Activated CD8-positive, alpha-beta T cell treated with anti-CD3 and anti-CD28 coated beads for 36 hours (primary cell): ENCODE results near the gene RUSC1. TPM values are rescaled to one million over a fixed set of nuclear protein-coding genes. Genes with fewer than 3 reads are reported as not detected.

Experiments
- ATAC-seq: fragments of 200-7000 bp; cut with Tn5 transposase; one replicate; pipeline ENCODE4 v1.10.0; 2021; ENCODE audit warnings: mild to moderate bottlenecking, moderate library complexity
- CTCF ChIA-PET: fragments of 350-600 bp; sonication (Branson Sonifier 250); formaldehyde crosslinking; loops from one replicate; lab custom pipeline; 2021; ENCODE audit warnings: antibody characterized with exemption; lab: Charles Lee
- POLR2A ChIA-PET: fragments of 350-600 bp; sonication (Branson Sonifier 250); formaldehyde crosslinking; loops from one replicate; lab custom pipeline; 2021; ENCODE audit warnings: antibody characterized with exemption; lab: Charles Lee
- DNase-seq: peaks from one replicate; pipeline ENCODE4 v3.0.0-alpha.2; 2020
- H3K27ac Mint-ChIP-seq: one replicate; pipeline ENCODE4 v1.8.0; 2021; ENCODE audit warnings: mild to moderate bottlenecking, mixed read lengths
- H3K27me3 Mint-ChIP-seq: one replicate; pipeline ENCODE4 v1.8.0; 2021; ENCODE audit warnings: mixed read lengths
- H3K36me3 Mint-ChIP-seq: one replicate; pipeline ENCODE4 v1.8.0; 2021; ENCODE audit warnings: low read depth, mixed read lengths
- H3K4me1 Mint-ChIP-seq: one replicate; pipeline ENCODE4 v1.8.0; 2021; ENCODE audit warnings: low read depth, mixed read lengths
- H3K4me3 Mint-ChIP-seq: one replicate; pipeline ENCODE4 v1.8.0; 2021; ENCODE audit warnings: mild to moderate bottlenecking, moderate library complexity, mixed read lengths
- H3K9me3 Mint-ChIP-seq: one replicate; pipeline ENCODE4 v1.8.0; 2021; ENCODE audit warnings: mixed read lengths
- intact Hi-C: fragments of 100-400 bp; cut with micrococcal nuclease; formaldehyde crosslinking; loops from one replicate; pipeline ENCODE4 v1.10.0; 2022
- total RNA-seq, 2 experiments: library from RNA; stranded (reverse); gene quantifications; one replicate each; pipeline ENCODE4 v1.2.3, GENCODE V29; 2021
- TF ChIP-seq, protein P1 (sequence below): fragments of 200-600 bp; IDR thresholded peaks from one replicate; pipeline ENCODE4 v1.8.0; 2022; ENCODE audit warnings: antibody characterized with exemption, mild to moderate bottlenecking

The RUSC1 gene
- total RNA-seq, 2 experiments from 2014 or later: 21.2 to 21.6 TPM

DNA sequence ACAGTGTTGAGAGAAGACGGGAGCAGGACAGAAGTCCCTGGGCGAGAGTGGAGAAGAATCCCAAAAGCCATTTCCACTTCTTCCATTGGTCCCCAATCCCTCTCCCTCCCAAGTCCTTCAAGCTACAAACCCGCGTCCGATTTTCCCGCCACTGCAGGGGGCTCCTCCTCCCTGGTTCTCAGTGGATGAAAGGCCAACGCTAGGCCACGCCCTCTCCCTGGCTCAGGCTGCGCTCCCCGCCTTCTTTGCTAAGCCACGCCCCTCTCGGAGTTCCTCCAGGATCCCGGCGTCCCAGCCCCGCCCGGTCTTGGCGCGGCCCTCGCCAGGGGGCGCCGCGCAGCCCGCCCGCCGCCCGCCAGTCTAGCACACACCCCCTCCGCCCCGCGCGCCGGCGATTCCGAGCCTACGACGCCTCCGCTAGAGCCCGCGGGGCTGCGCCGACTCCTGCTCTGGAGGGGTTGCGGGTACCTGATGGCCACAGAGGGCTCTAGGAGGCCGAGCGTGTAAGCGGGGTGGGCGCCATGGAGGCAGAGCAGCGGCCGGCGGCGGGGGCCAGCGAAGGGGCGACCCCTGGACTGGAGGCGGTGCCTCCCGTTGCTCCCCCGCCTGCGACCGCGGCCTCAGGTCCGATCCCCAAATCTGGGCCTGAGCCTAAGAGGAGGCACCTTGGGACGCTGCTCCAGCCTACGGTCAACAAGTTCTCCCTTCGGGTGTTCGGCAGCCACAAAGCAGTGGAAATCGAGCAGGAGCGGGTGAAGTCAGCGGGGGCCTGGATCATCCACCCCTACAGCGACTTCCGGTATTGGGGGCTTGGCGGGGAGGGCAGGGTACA lies 43.4 kb upstream of the RUSC1 start, which contains the start of gene HCN3:
Gene HCN3, plus strand, starts transcription at position 394 of the 832 bp plus-strand sequence. Its CDS starts 128 bp downstream, at position 522.
- Mint-ChIP-seq H3K36me3 (peaks cover 7% of the 10 kb centered on the region), H3K4me3 (peak within 1 kb of the TSS; percentile 54), H3K4me1 (peaks cover 29% of the 10 kb centered on the region), H3K27ac (no peak within 1 kb of the TSS), H3K9me3 (no peaks in the 10 kb centered on the region), H3K27me3 (no peaks in the 10 kb centered on the region)
- ChIA-PET CTCF (interaction anchor here (0.8 to 18.9 kb wide), 9 partner anchors 10 to 65 kb away, joined by 3 to 232 read pairs (median 4); partner anchors contain the start of genes FDPS and RUSC1), POLR2A (interaction anchor here (0.7 to 2.1 kb wide), 3 partner anchors 10 to 32 kb away, joined by 3 to 7 read pairs (median 3); no protein-coding TSS in a partner anchor)
- ATAC-seq: peak; percentile 72
- intact Hi-C loops: loop anchor here (5.0 kb wide), 1 partner anchor 45 kb away; the partner anchor contains the start of gene RUSC1
- TF ChIP-seq, protein P1, sequence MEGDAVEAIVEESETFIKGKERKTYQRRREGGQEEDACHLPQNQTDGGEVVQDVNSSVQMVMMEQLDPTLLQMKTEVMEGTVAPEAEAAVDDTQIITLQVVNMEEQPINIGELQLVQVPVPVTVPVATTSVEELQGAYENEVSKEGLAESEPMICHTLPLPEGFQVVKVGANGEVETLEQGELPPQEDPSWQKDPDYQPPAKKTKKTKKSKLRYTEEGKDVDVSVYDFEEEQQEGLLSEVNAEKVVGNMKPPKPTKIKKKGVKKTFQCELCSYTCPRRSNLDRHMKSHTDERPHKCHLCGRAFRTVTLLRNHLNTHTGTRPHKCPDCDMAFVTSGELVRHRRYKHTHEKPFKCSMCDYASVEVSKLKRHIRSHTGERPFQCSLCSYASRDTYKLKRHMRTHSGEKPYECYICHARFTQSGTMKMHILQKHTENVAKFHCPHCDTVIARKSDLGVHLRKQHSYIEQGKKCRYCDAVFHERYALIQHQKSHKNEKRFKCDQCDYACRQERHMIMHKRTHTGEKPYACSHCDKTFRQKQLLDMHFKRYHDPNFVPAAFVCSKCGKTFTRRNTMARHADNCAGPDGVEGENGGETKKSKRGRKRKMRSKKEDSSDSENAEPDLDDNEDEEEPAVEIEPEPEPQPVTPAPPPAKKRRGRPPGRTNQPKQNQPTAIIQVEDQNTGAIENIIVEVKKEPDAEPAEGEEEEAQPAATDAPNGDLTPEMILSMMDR: peak; percentile 73
- peak; percentile 96 for DNase-seq

DNA sequence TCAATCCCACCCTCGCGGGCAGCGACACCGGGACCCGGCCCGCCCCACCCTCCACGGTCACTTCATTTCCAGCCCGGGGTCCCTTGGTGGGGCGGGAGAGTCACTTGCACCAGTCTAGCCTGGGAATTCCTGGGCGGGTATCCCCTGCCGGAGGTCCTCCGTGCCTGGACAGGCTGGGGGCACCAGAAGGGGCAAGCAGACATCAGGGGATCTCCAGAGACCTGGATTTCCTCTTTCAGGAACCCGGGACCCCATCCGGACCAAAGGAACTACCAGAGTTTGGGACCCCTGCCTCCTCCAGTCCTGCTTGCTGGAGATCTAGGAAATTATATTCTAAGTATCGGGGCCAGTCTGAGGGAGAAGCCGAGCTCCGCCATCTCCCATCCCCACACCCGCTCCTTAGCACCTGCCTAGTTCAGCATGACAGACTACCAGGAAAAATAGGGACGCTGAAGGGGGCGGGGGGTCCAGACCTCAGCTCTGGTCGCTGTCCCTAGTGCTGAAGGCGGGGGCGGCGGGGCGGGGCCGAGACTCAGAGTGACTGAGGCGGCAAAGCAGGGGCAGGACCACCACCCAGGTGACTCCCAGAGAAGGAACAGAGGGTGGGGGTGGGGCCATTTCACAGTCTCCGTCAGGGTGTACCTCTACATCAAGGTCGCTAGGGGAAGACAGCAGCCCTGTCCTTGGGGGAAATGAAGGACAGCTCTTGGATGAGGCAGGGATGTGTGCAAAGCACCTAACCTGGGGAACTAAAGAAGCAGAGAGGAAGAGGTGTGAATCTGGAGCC lies 42.6 kb upstream of the RUSC1 start:
- peak; percentile 46 for ATAC-seq
- intact Hi-C loops: loop anchor here (5.0 kb wide), 1 partner anchor 44 kb away; the partner anchor contains the start of gene RUSC1
- H3K27me3 Mint-ChIP-seq: no peaks in the 10 kb centered on the region
- H3K9me3 Mint-ChIP-seq: no peaks in the 10 kb centered on the region
- H3K27ac Mint-ChIP-seq: no peak overlapping the region
- TF ChIP-seq, protein P1: peak; percentile 58
- peak; percentile 92 for DNase-seq
- H3K4me1 Mint-ChIP-seq: peaks cover 23% of the 10 kb centered on the region
- ChIA-PET POLR2A (interaction anchor here (0.7 to 1.6 kb wide), 3 partner anchors 10 to 49 kb away, joined by 3 to 4 read pairs (median 3); no protein-coding TSS in a partner anchor), CTCF (interaction anchor here (0.8 to 2.4 kb wide), 7 partner anchors 14 to 50 kb away, joined by 3 to 15 read pairs (median 4); partner anchors contain the start of genes FDPS and RUSC1)
- H3K36me3 Mint-ChIP-seq: no peaks in the 10 kb centered on the region
- peak overlapping the region; percentile 54 for H3K4me3 Mint-ChIP-seq

DNA sequence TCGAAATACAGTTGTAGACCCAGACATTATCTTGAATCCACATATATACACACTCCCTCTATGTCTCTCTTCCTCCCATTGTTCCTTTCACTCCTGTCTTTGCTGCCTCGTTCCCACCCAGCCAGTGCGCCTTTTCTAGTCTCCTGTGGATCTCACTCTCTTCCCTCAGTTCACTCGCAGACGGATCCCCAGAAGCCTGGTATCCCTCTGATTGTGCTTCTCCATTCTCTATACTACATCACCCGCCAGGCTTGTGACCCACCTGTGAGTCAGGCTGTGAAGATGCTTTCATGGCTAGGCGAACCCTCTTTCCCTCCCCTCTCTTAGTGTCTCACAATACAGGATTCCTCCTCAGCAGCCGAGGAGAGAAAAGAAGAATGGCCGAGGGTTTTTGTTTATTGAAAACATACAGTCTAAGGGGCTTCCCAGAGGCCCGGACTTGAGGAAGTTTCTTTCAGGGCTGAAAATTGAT lies 42.0 kb upstream of the RUSC1 start:
- no peaks in the 10 kb centered on the region for H3K36me3 Mint-ChIP-seq
- peak overlapping the region; percentile 54 for H3K4me3 Mint-ChIP-seq
- intact Hi-C loops: loop anchor here (5.0 kb wide), 1 partner anchor 44 kb away; the partner anchor contains the start of gene RUSC1
- H3K9me3 Mint-ChIP-seq: no peaks in the 10 kb centered on the region
- no peak for ATAC-seq
- H3K4me1 Mint-ChIP-seq: peaks cover 20% of the 10 kb centered on the region
- no peaks in the 10 kb centered on the region for H3K27me3 Mint-ChIP-seq
- ChIA-PET POLR2A (interaction anchor here (1.2 to 1.6 kb wide), 3 partner anchors 11 to 48 kb away, joined by 3 to 4 read pairs (median 4); no protein-coding TSS in a partner anchor), CTCF (interaction anchor here (0.8 to 2.4 kb wide), 7 partner anchors 13 to 49 kb away, joined by 3 to 15 read pairs (median 4); partner anchors contain the start of genes FDPS and RUSC1)
- no peak for DNase-seq
- TF ChIP-seq, protein P1: peak; percentile 6
- H3K27ac Mint-ChIP-seq: no peak overlapping the region

DNA sequence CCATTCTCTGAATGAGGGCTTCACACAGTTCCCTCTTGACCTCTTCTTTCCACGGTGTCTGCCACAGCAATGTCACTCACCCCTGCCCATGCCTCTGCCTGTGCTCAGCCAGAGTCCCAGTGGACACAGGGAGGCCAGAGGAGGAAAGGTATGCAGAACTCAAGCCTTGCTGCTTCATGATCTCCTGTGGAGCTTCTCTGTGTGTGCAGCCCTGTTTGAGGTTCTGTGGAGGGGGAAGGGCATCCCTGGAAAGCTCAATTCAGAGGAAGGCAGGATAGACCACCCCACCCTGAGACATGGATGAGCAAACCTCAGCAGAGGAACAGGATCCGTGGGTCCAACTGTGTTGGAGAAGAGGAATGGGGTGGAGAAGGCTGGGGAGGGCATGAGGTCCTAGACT lies 41.4 kb upstream of the RUSC1 start:
- TF ChIP-seq, protein P1: no peak
- POLR2A ChIA-PET: interaction anchor here (1.3 to 1.6 kb wide), 2 partner anchors 13 to 48 kb away, joined by 4 read pairs; no protein-coding TSS in a partner anchor
- DNase-seq (no peak), ATAC-seq (no peak)
- Mint-ChIP-seq H3K27ac (no peak overlapping the region), H3K4me3 (no peak overlapping the region), H3K9me3 (no peaks in the 10 kb centered on the region), H3K27me3 (no peaks in the 10 kb centered on the region), H3K36me3 (no peaks in the 10 kb centered on the region), H3K4me1 (peaks cover 19% of the 10 kb centered on the region)
- intact Hi-C loops: loop anchor here (5.0 kb wide), 1 partner anchor 43 kb away; the partner anchor contains the start of gene RUSC1
- CTCF ChIA-PET: interaction anchor here (1.0 to 2.4 kb wide), 6 partner anchors 27 to 45 kb away, joined by 3 to 15 read pairs (median 4); partner anchors contain the start of genes FDPS and RUSC1
